Islet of Langerhans (tissue), 1 donor: ENCODE measurements around the gene UVSSA.

ENCODE experiments used
- FAIRE-seq: peaks from one replicate; lab custom pipeline; 2011; peaks lifted over from hg19 to GRCh38; lab: Jason Lieb, UNC

UVSSA gene, protein sequence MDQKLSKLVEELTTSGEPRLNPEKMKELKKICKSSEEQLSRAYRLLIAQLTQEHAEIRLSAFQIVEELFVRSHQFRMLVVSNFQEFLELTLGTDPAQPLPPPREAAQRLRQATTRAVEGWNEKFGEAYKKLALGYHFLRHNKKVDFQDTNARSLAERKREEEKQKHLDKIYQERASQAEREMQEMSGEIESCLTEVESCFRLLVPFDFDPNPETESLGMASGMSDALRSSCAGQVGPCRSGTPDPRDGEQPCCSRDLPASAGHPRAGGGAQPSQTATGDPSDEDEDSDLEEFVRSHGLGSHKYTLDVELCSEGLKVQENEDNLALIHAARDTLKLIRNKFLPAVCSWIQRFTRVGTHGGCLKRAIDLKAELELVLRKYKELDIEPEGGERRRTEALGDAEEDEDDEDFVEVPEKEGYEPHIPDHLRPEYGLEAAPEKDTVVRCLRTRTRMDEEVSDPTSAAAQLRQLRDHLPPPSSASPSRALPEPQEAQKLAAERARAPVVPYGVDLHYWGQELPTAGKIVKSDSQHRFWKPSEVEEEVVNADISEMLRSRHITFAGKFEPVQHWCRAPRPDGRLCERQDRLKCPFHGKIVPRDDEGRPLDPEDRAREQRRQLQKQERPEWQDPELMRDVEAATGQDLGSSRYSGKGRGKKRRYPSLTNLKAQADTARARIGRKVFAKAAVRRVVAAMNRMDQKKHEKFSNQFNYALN

DNA sequence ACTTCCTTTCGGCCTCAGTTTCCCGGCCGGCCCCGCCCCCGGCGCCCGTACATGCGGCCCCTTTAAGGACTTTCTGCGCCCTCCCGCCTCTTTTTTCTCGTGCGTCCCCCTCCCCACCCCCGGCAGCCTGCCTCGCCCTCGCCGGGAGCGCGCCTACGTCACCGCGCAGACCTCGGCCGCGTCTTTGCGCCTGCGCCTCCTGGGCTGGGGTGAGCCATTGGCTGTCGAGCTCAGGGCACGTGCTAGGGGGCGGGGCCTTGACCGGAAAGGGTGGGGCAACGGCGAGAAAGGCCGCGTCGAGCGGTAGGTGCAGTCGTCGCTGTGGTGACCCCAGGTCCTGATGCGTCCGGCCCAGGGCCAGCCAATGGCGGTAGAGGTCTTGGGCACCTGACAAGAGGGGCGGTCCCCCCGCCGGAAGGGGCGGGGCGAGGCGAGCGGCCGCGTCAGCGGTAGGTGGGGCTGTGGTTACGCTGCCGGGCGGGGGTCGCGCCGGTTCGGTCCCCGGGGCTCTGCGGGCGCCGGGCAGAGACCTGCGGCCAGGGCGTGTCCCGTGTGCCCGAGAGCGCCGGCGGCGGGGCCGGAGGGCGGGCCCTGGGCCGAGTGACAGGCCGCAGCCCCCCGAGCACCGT, at the start of gene UVSSA:
Gene UVSSA, plus strand, starts transcription at position 428 of the 629 bp plus-strand sequence. CDS start 884 bp downstream, outside the sequence.
- peak; percentile 78 for FAIRE-seq

DNA sequence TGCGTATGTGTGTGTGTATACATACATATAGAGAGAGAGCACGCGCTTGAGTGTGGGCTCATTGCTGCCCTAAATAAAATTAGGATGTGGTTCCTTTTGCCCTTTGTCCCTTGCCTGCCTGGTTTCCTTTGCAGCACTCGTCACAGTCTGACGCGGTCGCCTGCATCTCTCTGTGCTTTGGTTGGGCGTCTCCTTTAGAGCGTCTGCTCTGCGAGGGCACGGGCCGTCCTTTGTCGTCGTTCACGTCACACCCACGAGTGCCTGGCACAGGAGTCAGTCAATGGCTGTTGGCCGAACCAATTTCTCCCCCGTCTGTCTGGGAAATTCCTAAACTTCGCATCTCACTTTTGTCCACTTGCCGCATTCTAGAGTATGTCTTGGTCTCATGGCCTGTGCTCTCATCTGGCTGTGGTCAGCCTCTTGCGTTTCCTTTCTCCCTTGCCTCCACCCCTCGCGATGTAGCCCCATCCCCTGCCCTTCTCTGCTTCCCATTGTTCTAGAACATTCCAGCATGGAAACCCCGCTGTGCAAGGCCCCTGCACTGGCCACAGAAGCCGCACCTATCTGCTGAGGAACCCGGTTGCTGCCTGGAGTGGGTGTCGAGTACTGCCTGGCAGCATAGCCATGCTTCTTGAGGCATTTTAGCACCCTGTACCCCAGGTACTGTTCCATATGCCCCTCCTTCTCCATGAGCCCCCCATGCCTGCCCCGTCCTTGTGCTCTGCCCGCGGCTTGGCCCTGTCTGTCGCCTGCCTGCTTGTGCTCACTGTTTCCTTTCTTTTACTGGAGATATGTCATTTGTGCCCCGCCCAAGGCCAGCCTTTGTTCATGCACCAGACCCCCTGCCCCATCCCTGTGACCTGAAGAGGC, 49.3 kb upstream of the UVSSA start:
- no peak for FAIRE-seq

DNA sequence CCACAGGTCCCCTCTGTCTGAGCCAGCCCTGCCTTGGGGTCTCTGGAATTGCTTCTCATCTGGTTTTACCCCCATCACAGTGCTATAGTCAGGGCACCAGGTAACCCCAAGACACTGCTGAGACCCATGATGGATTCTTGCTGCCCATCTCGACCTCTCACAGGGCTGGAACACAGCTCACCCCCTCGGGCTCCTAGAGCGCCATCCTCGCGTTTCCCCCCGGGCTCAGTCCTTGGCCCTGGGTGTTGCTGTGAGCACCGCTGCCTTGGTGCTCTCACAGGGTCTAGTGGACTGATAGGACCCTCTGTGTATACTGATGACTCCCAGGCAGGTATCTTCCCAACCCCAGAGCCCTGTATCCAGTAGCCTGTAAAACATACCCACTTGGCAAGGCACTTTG, 48.5 kb upstream of the UVSSA start:
- FAIRE-seq = no peak

DNA sequence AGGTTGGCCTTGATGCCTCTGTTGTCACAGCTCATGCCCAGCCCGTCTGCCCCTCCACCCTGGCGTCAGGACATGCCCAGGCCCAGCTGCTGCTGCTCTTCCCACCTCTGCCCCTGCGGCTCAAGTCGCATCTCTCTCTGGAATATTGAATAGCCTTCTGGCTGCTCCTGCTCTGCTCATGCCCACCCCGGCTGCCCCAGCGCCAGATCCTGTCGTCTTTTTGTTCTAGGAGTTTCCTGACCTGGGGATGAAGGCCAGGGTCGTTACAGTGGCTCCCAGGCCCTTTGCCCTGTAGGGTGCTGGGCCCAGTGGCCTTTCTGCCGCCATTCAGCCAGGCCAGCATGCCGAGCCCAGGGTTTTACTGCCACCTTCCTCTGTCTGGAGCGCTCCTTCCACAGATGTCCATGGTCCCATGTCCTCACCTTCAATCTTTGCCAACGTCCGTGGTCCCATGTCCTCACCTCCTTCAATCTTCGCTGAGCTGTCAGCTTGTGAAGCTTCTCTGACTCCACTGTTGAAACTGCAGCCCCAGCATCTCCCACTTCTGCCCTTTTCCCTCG, 47.6 kb upstream of the UVSSA start:
- no peak for FAIRE-seq

DNA sequence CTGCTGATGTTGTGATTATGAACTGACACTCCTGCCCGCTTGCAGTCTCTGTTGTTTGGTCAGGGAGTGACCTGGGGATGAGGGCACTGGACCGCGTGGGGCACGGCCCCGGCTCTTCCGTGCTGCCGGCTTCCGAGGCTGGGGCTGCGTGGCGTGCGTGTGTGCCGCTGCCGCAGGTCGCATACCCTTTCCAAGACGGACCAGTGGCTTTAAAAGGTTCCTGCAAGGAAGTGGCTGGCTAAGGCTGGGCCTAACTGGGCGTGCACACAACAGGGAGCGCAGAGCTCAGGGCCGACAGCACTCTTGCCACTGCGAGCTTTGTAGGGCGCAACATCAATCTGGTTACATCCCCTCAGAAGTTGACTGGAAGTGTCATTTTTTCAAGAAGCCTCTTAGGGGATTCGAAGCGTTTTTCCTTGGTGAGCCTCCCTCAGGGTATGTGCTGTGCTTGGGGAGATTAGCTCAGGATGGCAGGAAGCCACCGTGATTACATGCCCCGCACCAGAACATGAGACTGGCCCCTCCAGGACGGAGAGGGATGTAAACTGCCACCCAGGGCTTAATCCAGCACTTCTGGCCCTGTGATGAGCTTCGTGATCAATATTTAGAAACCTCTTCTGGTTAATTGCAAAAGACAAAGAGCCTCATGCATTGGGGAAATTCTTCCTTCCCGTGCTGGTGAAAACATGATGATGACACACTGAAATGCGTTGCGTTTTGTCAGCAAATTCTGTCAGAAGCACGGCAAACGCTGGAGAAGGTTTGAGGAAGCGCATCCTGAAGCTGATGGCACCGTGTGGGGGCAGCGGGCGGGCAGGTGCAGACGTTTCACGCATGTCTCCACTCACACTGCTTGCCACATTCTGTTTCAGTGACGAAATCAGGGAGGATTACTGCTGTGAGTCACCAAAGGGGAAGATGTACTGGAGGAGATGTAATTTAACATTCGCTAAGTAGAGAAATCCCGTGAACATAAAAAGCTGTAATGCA, 46.2 kb upstream of the UVSSA start:
- no peak for FAIRE-seq

DNA sequence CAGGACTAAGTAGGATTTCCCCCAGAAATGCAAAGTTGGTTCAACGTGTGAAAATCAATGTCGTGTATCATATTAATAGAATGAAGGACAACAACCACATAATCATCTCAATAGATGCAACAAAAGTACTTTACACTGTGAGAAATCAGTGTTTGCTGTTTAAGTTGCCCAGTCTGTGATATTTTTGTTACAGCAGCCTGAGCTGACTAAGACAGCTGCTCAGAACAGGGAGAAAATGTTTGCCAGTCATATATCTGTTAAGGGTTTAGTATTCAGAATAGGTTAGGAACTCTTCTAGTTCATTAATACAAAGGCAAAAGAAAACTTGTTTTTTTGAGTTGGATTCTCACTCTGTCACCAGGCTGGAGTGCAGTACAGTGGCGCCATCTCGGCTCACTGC, 44.8 kb upstream of the UVSSA start:
- no peak for FAIRE-seq

DNA sequence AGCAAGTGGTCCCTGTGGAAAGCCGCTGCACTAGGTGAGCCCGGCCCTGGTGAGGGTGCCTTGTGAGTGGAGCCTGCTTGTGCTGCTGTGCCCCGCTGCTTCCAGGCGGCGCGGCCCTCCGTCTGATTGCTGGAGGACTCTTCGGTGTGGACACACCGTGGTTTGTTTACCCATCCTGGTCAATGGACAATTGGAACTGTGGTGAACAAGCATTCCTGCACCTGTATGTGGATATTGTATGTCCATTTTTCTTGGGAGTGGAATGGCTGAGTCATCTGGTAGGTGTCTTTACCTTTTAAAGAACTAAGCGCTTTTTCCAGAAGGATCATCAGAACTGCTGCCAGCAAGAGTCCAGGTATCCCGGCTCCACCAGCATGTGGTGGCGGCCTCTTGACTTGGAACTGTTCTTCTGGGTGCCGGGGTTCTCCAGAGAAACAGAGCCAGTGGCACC, 41.7 kb upstream of the UVSSA start:
- FAIRE-seq = no peak

DNA sequence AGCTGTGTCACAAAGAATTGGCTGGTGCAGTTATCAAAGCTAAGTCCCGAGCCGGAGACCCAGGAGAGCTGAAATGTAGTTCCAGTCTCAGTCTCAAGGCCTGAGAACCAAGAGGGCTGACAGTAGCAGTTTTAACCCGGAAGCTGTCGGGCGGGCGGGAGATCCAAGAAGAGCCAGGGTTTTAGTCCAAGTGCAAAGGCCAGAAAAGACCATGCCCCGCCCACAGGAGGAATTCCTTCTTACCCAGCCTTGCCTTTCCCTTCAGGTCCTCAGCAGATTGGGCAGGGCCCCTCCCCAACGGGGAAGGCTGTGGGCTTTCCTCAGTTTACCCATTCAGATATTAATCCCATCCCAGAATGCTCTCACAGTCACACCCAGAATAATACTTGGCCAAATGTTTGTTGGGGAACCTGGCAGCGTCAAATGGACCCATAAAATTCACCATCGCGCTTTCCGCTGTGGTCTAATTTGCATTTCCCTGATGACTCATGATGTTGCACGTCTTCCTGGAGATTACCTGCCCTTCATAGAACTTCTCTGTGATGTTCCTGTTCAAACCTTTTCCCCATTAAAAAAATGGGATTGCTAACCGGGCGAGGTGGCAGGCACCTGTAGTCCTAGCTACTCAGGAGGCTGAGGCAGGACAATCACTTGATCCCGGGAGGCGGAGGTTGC, 41.1 kb upstream of the UVSSA start:
- FAIRE-seq = no peak

DNA sequence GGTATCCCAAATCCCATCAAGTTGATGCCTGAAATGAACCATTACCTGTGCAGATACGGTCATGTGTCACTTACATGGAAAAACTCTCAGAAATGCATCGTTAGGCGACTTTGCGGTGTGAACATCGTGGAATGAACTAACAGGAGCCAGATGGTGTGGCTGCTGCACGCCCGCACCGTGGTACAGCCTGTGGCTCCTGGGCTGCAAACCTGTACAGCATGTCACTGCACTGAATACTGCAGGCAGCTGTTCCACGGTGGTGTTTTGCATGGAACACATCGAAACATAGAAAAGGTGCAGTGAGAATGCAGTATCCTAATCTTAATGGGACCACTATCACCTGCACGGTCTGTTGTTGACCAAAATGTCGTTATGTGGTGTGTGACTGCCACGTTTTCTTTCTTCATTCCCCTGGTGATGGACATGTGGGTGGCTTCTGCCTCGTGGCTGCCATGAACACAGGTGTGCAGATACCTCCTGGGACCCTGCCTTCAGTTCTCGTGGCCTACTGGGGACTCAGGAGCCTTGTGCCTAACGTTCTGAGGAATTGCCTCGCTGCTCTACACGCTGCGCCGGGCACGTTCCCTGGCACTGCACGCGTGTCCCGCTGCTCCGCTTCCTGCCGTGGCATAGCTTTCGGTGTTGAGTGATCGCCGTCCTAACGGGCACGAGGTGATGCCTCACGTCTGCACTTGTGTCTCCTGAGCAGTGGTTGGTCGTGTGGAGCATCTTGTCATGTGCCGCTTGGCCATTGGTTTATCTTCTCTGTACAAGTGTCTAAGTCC, 38.9 kb upstream of the UVSSA start:
- no peak for FAIRE-seq

DNA sequence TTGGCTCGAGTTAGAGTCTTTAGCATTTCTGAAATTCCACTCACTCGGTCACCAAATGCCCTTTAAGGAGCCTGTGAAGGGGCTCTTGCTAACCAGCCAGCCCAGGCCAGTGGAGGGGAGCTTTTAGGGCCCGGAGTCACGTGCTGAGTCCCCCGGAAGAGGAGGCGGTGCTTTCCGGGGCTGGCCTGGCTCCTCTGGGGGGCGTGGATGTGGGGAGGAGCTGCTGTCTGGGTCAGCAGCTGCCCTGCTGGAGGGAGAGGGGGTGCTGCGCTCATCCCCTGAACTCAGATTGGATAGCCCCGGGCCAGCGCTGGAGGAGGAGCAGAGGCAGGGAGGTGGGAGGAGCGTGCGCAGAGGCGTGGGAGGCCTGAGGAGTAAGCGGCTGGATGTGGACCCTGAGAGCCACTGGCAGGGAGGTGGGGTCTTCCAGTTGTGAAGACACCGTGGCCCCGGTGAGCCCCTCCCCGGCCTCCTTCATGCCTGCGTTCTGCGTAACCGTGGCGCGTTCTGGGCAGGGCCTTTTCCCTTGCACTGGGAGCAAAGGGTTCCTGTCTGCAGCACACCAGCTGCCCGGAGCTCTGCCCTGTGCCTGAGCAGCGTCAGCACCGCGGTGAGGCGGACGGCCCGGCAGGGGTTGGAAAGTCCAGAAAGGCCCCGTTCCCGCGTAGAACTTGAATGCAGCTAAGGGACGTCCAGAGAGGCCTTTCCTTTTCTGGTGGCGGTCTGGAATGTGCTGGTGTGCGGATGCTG, 37.6 kb upstream of the UVSSA start:
- no peak for FAIRE-seq

DNA sequence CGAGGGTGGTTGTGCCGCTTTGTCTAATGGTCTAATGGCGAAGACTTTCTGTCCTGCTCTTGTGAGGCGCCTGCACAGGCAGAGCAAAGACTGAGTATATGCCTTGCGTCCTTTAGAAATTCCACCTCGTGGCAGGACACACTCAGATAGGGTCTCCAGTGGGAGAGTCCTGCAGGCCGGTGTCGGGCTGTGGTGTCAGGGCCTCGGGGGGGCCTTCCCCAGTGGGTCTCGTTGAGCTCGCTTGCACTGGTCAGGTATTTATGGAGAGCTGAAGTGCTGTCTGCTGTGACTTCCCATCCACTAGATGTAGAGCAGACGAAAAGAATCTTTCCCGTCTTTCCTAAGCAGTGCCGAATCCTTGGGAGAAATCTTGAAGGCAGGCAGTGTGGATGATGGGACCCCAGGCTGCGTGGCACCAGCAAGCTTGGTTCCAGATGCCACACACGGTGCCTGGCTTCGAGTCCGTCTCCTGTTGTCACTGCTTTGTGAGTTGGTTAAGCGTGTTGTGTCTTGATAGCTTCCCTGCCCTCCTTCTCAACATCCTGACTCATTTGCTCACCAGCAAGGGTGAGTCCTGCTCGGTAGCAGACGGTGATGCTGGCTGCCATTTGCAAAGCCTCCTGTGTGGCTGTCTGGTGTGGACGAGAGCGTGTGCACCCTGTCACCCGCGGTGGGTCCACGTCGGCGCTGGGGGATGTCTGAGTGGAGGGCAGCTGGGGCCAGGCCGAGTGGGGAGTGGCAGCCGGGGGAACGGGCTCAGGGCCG, 36.8 kb upstream of the UVSSA start:
- FAIRE-seq = no peak

DNA sequence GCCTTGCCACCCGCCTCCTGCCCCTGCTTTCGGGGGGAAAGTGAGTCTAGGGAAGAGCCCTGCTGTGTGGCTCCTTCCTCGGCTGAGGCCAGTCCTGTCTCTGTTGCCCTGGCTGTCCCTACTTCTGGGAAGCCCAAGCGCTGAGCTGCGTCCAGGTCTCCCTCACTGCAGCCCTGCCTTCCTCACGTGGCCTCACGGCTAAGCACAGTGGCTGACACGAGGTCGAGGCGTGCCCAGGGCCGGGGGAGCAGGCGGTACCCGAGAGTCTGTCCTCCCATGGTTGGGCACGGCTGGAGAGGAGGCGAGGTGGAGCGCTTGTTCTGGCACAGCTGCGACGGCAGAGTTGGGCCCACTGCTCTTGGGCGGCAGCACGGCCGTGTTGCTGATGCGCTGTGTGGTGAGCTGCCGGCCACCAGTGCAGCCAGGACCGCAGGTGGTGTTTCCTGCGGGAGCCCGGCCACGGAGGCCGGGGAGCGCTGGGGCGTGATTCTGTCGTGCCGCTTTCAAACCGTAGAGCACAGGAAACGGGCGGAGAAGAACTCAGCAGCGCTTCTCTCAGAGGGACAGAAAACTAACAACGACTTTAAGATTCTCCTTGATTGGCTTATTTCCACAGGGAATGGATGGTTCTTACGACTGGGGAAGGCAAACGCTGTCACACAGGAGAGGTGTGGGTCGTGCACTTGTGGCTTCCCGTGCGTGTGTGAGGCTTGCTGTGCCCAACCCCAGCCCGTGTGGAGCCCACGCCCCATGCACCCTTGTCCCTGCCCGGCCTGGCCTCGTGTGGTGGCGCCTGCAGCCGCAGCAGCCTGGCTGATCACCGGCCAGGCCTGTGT, 36.0 kb upstream of the UVSSA start:
- FAIRE-seq = no peak

DNA sequence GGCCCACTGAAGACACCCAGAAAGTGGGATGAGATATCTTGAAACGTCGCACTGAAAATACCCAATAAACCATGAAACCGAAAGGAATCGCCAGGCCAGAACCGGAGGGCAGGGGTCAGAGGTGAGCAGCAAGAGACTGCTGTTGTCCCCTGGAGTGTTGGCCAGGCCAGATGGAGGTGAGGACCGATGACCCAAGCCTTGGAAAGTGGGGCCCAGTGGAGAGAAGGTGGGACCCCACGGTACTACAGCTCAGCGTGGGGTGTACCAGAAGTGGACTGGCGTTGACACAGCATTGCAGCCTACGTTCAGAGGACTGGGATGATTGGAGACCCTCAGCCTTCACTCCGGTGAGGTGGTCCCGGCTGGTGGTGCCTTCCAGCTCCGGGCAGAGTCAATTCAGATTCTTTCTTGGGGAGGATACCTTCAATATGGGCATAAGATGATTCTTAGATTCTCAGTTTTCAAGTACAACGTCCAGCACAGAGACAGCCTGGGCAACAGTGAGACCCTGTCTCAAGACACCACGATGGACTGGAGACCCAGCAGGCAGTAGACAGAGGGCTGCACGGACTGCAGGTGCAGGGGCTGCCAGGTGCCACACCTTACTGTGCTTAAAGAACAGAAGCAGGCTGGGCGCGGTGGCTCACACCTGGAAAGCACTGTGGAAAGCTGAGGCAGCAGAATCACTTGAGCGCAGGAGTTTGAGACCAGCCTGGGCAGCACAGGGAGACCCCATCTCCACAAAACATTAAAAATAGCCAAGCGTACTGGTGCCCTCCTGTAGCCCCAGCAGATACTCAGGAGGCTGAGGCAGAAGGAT, 34.0 kb upstream of the UVSSA start:
- no peak for FAIRE-seq

DNA sequence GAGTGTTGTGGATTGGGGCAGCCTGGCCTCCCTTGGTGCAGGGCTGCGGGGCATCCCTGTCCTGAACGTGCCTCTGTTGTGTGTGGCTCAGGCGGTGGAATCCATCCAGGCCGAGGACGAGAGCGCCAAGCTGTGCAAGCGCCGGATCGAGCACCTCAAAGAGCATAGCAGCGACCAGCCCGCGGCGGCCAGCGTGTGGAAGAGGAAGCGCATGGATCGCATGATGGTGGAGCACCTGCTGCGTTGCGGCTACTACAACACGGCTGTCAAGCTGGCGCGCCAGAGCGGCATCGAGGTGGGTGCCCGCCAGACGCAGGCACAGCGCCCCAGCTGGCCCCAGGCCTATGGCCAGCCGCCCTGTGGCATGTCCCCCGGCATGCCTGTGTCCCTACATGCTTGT, 31.7 kb upstream of the UVSSA start:
- no peak for FAIRE-seq

DNA sequence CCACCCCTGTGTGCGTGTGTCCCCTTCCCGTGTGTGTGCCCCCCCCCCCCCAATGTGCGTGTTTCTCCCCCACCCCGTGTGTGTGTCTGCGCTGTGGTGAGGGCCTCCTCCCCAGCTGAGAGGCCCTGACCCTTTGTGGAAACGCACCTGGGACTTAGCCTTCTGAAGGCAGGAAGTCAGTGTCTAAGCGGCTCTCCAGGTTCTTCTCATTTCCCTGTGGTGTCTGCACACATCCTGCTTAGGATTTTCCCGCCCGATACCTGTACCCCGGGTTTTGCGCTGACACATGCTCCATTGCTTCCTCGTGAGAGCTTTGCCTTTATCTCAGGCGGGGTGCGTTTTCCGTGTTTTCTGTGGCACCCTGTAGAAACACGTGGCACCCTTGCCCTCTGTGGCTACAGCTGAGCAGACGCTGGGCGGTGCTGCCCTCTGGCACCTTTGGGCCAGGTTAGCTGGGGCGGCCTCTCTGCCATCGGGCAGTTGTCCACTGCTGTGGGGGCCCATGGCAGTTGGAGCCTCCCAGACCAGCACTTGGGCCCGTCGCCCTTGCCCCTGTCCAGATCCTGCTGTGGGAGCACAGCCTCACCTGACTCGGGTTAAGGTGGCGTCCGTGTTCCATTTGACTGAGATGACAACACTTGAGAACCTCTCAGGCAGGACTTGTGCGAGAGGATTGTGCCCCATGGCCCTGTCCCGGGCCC, 31.0 kb upstream of the UVSSA start:
- no peak for FAIRE-seq
